ENCODE results near the gene ICAM1. TPM values are rescaled to one million over a fixed set of nuclear protein-coding genes. Genes with fewer than 3 reads are reported as not detected.
A peak's percentile ranks its signal among the peaks of the same experiment; 100 is the strongest.

ICAM1 gene
- total and polyA plus RNA-seq, 2 of the 13 experiments (the other 11 are each of a cell fraction or from before 2014, with no cell fraction given): 37.9 to 98.4 TPM

DNA sequence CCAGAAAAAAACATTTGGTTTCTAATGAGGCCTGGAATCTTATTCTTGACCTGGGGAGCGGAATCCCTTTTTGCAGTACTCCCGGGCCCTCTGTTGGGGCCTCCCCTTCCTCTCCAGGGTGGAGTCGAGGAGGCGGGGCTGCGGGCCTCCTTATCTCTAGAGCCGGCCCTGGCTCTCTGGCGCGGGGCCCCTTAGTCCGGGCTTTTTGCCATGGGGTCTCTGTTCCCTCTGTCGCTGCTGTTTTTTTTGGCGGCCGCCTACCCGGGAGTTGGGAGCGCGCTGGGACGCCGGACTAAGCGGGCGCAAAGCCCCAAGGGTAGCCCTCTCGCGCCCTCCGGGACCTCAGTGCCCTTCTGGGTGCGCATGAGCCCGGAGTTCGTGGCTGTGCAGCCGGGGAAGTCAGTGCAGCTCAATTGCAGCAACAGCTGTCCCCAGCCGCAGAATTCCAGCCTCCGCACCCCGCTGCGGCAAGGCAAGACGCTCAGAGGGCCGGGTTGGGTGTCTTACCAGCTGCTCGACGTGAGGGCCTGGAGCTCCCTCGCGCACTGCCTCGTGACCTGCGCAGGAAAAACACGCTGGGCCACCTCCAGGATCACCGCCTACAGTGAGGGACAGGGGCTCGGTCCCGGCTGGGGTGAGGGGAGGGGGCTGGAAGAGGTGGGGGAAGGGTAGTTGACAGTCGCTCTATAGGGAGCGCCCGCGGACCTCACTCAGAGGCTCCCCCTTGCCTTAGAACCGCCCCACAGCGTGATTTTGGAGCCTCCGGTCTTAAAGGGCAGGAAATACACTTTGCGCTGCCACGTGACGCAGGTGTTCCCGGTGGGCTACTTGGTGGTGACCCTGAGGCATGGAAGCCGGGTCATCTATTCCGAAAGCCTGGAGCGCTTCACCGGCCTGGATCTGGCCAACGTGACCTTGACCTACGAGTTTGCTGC is 16.1 kb downstream of the ICAM1 start, which contains the start of gene ICAM4 (continued):
- peak; percentile 51 for TF ChIP-seq SALL1 (CRISPR knock-in tag; IDR thresholded peaks at IDR 0.05)

DNA sequence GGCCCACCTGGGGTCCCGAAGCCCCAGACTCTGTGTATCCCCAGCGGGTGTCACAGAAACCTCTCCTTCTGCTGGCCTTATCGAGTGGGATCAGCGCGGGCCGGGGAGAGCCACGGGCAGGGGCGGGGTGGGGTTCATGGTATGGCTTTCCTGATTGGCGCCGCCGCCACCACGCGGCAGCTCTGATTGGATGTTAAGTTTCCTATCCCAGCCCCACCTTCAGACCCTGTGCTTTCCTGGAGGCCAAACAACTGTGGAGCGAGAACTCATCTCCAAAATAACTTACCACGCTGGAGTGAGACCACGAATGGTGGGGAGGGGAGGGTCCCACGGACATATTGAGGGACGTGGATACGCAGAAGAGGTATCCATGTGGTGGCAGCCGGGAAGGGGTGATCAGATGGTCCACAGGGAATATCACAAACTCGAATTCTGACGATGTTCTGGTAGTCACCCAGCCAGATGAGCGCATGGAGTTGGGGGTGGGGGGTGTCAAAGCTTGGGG is 17.8 kb downstream of the ICAM1 start:
- 2% methylated on average over 21 of the region's 23 CpGs for WGBS (ENCODE audit: low lambda C conversion rate)
- no peaks in the 10 kb centered on the region for H3K9me3 ChIP-seq (ENCODE audit: low read length)
- ChIA-PET POLR2A (interaction anchor here (0.5 to 7.3 kb wide), 12 partner anchors 9 to 182 kb away, joined by 3 to 149 read pairs (median 4); partner anchors contain the start of genes ICAM1, PPAN, RAVER1 and TYK2), CTCF (ENCODE audit: low intra/inter-chr PET ratio, low total read pairs) (no interaction called here)
- no TSS peak for BruUV-seq (replicated peaks)
- peak overlapping the region; percentile 97 for H3K4me2 ChIP-seq (ENCODE audit: low read depth, low read length)
- H3K27me3 ChIP-seq (ENCODE audit: control insufficient read depth in 1 of 2, insufficient read depth in 2 of 2, low read length in 2 of 2): peaks cover 0 to 20% of the 10 kb centered on the region in 2 experiments; a peak in 3 of 5 replicates
- peak overlapping the region; percentile 24 to 79 (median 52); a peak in 5 of 6 replicates for H3K4me3 ChIP-seq (replicated peaks in 1 of 3; ENCODE audit: insufficient read depth in 1 of 3, low read depth in 2 of 3, low read length in 3 of 3)
- peaks cover 70% of the 10 kb centered on the region for H3K4me1 ChIP-seq (ENCODE audit: insufficient read depth, low read length)
- H2AFZ ChIP-seq (ENCODE audit: low read length): no peak overlapping the region
- H3K36me3 ChIP-seq (replicated peaks in 1 of 2; ENCODE audit: control insufficient read depth in 1 of 2, insufficient read depth in 2 of 2, low read length in 2 of 2): peaks cover 12 to 18% of the 10 kb centered on the region in 2 experiments
- H3K27ac ChIP-seq (ENCODE audit: extremely low read length, insufficient read depth, low read length): no peak overlapping the region
- H3K79me2 ChIP-seq (ENCODE audit: insufficient read depth, low read length): no peaks in the 10 kb centered on the region
- H3K9ac ChIP-seq (ENCODE audit: insufficient read depth, low read depth, low read length): peak overlapping the region; percentile 34; the same call in 1 of the 2 replicates
- intact Hi-C loops (cut with micrococcal nuclease; ENCODE audit: unreplicated experiment): no loop called here
- DNase-seq (ENCODE audit: low spot score) (peak; percentile 77), FAIRE-seq (peak; percentile 87), ATAC-seq (peak; percentile 65)
- H4K20me1 ChIP-seq (ENCODE audit: insufficient read depth, low read length): 0 out of 2 replicates have a peak, but pooled peaks cover 6% of the 10 kb centered on the region
- in situ Hi-C loops (cut with HindIII; ENCODE audit: extremely low pct_ligation_motif_present, low pct_unique_long_range_greater_than_20kb): no loop called here
- TF ChIP-seq ZNF274 (CRISPR knock-in tag; IDR thresholded peaks at IDR 0.05): peak; percentile 66; the same call in 1 of the 2 replicates
- no peak for TF ChIP-seq MTA3 (CRISPR knock-in tag; IDR thresholded peaks at IDR 0.05)
- TF ChIP-seq, protein P1, sequence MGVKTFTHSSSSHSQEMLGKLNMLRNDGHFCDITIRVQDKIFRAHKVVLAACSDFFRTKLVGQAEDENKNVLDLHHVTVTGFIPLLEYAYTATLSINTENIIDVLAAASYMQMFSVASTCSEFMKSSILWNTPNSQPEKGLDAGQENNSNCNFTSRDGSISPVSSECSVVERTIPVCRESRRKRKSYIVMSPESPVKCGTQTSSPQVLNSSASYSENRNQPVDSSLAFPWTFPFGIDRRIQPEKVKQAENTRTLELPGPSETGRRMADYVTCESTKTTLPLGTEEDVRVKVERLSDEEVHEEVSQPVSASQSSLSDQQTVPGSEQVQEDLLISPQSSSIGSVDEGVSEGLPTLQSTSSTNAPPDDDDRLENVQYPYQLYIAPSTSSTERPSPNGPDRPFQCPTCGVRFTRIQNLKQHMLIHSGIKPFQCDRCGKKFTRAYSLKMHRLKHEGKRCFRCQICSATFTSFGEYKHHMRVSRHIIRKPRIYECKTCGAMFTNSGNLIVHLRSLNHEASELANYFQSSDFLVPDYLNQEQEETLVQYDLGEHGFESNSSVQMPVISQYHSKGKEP (CRISPR knock-in tag; IDR thresholded peaks at IDR 0.05): 0 out of 2 replicates have a peak, but pooled peaks have one; percentile 36
- peak; percentile 62 for TF ChIP-seq SAP130 (CRISPR knock-in tag; IDR thresholded peaks at IDR 0.05; ENCODE audit: low read depth)
- no peak for TF ChIP-seq KLF13 (CRISPR knock-in tag; IDR thresholded peaks at IDR 0.05)
- TF ChIP-seq ZC3H13 (CRISPR knock-in tag; IDR thresholded peaks at IDR 0.05): peak; percentile 34; the same call in 1 of the 2 replicates
- TF ChIP-seq, protein P2, sequence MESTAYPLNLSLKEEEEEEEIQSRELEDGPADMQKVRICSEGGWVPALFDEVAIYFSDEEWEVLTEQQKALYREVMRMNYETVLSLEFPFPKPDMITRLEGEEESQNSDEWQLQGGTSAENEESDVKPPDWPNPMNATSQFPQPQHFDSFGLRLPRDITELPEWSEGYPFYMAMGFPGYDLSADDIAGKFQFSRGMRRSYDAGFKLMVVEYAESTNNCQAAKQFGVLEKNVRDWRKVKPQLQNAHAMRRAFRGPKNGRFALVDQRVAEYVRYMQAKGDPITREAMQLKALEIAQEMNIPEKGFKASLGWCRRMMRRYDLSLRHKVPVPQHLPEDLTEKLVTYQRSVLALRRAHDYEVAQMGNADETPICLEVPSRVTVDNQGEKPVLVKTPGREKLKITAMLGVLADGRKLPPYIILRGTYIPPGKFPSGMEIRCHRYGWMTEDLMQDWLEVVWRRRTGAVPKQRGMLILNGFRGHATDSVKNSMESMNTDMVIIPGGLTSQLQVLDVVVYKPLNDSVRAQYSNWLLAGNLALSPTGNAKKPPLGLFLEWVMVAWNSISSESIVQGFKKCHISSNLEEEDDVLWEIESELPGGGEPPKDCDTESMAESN (CRISPR knock-in tag; conservative IDR thresholded peaks at IDR 0.05): 0 out of 2 replicates have a peak, but pooled peaks have one; percentile 14
- TF ChIP-seq, protein P3, sequence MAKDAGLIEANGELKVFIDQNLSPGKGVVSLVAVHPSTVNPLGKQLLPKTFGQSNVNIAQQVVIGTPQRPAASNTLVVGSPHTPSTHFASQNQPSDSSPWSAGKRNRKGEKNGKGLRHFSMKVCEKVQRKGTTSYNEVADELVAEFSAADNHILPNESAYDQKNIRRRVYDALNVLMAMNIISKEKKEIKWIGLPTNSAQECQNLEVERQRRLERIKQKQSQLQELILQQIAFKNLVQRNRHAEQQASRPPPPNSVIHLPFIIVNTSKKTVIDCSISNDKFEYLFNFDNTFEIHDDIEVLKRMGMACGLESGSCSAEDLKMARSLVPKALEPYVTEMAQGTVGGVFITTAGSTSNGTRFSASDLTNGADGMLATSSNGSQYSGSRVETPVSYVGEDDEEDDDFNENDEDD (CRISPR knock-in tag; IDR thresholded peaks at IDR 0.05; ENCODE audit: borderline replicate concordance): peak; percentile 34; the same call in 1 of the 2 replicates
- 0 out of 2 replicates have a peak, but pooled peaks have one; percentile 59 for TF ChIP-seq ZBTB3 (CRISPR knock-in tag; IDR thresholded peaks at IDR 0.05; ENCODE audit: borderline replicate concordance, low read depth)
- TF ChIP-seq TOPORS (CRISPR knock-in tag; IDR thresholded peaks at IDR 0.05): 0 out of 2 replicates have a peak, but pooled peaks have one; percentile 24
- TF ChIP-seq NFYC (CRISPR knock-in tag; IDR thresholded peaks at IDR 0.05): peak; percentile 80
- peak; percentile 10; the same call in 1 of the 2 replicates for TF ChIP-seq SIN3A (IDR thresholded peaks at IDR 0.05; ENCODE audit: borderline replicate concordance, low read depth, low read length)
- peak; percentile 41 for TF ChIP-seq ZNF883 (CRISPR knock-in tag; IDR thresholded peaks at IDR 0.05; ENCODE audit: not compliant biosample characterization)
- no peak for TF ChIP-seq YEATS2 (CRISPR knock-in tag; IDR thresholded peaks at IDR 0.05; ENCODE audit: borderline replicate concordance)
- TF ChIP-seq ZBTB42 (CRISPR knock-in tag; IDR thresholded peaks at IDR 0.05): no peak

Data from HepG2 (cell line).